ENCODE measurements around the gene RBM5. TPM values are rescaled to one million over a fixed set of nuclear protein-coding genes. Genes with fewer than 3 reads are reported as not detected.

Gene RBM5
- total and polyA plus RNA-seq, 2 donors (not counting 1 experiment from before 2014, with no cell fraction given): 113 to 174 TPM

GRCh38 chr3:50100386-50100785 lies 11.7 kb downstream of the RBM5 start:
- no peak overlapping the region for H3K9ac ChIP-seq (ENCODE audit: insufficient read depth, low read length)
- no peaks in the 10 kb centered on the region for H4K20me1 ChIP-seq (ENCODE audit: control insufficient read depth, extremely low read depth, insufficient read depth, low read length)
- DNase-seq (ENCODE audit: low read depth in 2 of 2): no peak
- H2AFZ ChIP-seq (ENCODE audit: low read length): no peak overlapping the region
- H3K9me3 ChIP-seq (ENCODE audit: control insufficient read depth, insufficient read depth, low read depth, low read length): no peaks in the 10 kb centered on the region
- H3K4me3 ChIP-seq (replicated peaks in 1 of 4; ENCODE audit: control extremely low read depth in 1 of 4, insufficient read depth in 1 of 4, low read depth in 3 of 4, low read length in 4 of 4): no peak overlapping the region
- peaks cover 2% of the 10 kb centered on the region for H3K4me1 ChIP-seq (ENCODE audit: control insufficient read depth, extremely low read depth, insufficient read depth, low read length)
- H3K4me2 ChIP-seq (ENCODE audit: extremely low read depth, insufficient read depth, low read length): no peak overlapping the region
- H3K36me3 ChIP-seq (ENCODE audit: control insufficient read depth, insufficient read depth, low read length): peaks cover 22% of the 10 kb centered on the region
- peaks cover 17% of the 10 kb centered on the region for H3K79me2 ChIP-seq (ENCODE audit: control insufficient read depth, insufficient read depth, low read length)
- H3K27me3 ChIP-seq (ENCODE audit: control insufficient read depth, insufficient read depth, low read length): no peaks in the 10 kb centered on the region
- H3K27ac ChIP-seq (ENCODE audit: insufficient read depth, low read length): no peak overlapping the region
- no peak for TF ChIP-seq CTCF (conservative IDR thresholded peaks at IDR 0.05 in 1 of 2, IDR thresholded peaks at IDR 0.05 in 1 of 2; ENCODE audit: low read depth in 1 of 2, low read length in 2 of 2)
- TF ChIP-seq EZH2 (IDR thresholded peaks at IDR 0.05; ENCODE audit: low read length, missing control alignments): no peak

GRCh38 chr3:50100956-50101845 lies 12.5 kb downstream of the RBM5 start:
- H3K4me3 ChIP-seq (replicated peaks in 1 of 4; ENCODE audit: control extremely low read depth in 1 of 4, insufficient read depth in 1 of 4, low read depth in 3 of 4, low read length in 4 of 4): no peak overlapping the region
- no peak overlapping the region for H3K9ac ChIP-seq (ENCODE audit: insufficient read depth, low read length)
- H3K4me1 ChIP-seq (ENCODE audit: control insufficient read depth, extremely low read depth, insufficient read depth, low read length): peaks cover 2% of the 10 kb centered on the region
- no peak overlapping the region for H2AFZ ChIP-seq (ENCODE audit: low read length)
- H3K27me3 ChIP-seq (ENCODE audit: control insufficient read depth, insufficient read depth, low read length): no peaks in the 10 kb centered on the region
- peaks cover 13% of the 10 kb centered on the region for H3K79me2 ChIP-seq (ENCODE audit: control insufficient read depth, insufficient read depth, low read length)
- H3K9me3 ChIP-seq (ENCODE audit: control insufficient read depth, insufficient read depth, low read depth, low read length): no peaks in the 10 kb centered on the region
- H3K27ac ChIP-seq (ENCODE audit: insufficient read depth, low read length): no peak overlapping the region
- TF ChIP-seq CTCF (conservative IDR thresholded peaks at IDR 0.05 in 1 of 2, IDR thresholded peaks at IDR 0.05 in 1 of 2; ENCODE audit: low read depth in 1 of 2, low read length in 2 of 2) (no peak), EZH2 (IDR thresholded peaks at IDR 0.05; ENCODE audit: low read length, missing control alignments) (no peak)
- no peaks in the 10 kb centered on the region for H4K20me1 ChIP-seq (ENCODE audit: control insufficient read depth, extremely low read depth, insufficient read depth, low read length)
- peak in 1 of 2 donors; percentile 74 for DNase-seq (ENCODE audit: low read depth in 2 of 2)
- H3K4me2 ChIP-seq (ENCODE audit: extremely low read depth, insufficient read depth, low read length): no peak overlapping the region
- H3K36me3 ChIP-seq (ENCODE audit: control insufficient read depth, insufficient read depth, low read length): peaks cover 20% of the 10 kb centered on the region

- Histone ChIP-seq H3K4me2 (ENCODE audit: extremely low read depth, insufficient read depth, low read length) (no peak overlapping the region), H3K4me3 (replicated peaks in 1 of 4; ENCODE audit: control extremely low read depth in 1 of 4, insufficient read depth in 1 of 4, low read depth in 3 of 4, low read length in 4 of 4) (no peak overlapping the region), H4K20me1 (ENCODE audit: control insufficient read depth, extremely low read depth, insufficient read depth, low read length) (no peaks in the 10 kb centered on the region), H3K9me3 (ENCODE audit: control insufficient read depth, insufficient read depth, low read depth, low read length) (no peaks in the 10 kb centered on the region), H3K27ac (ENCODE audit: insufficient read depth, low read length) (no peak overlapping the region), H3K4me1 (ENCODE audit: control insufficient read depth, extremely low read depth, insufficient read depth, low read length) (peaks cover 2% of the 10 kb centered on the region), H2AFZ (ENCODE audit: low read length) (no peak overlapping the region), H3K36me3 (ENCODE audit: control insufficient read depth, insufficient read depth, low read length) (peaks cover 18% of the 10 kb centered on the region), H3K79me2 (ENCODE audit: control insufficient read depth, insufficient read depth, low read length) (peaks cover 2% of the 10 kb centered on the region), H3K27me3 (ENCODE audit: control insufficient read depth, insufficient read depth, low read length) (no peaks in the 10 kb centered on the region), H3K9ac (ENCODE audit: insufficient read depth, low read length) (no peak overlapping the region)
- TF ChIP-seq CTCF (conservative IDR thresholded peaks at IDR 0.05 in 1 of 2, IDR thresholded peaks at IDR 0.05 in 1 of 2; ENCODE audit: low read depth in 1 of 2, low read length in 2 of 2) (no peak), EZH2 (IDR thresholded peaks at IDR 0.05; ENCODE audit: low read length, missing control alignments) (no peak)
- no peak for DNase-seq (ENCODE audit: low read depth in 2 of 2)
These were observed 13.8 kb downstream of the RBM5 start for GRCh38 chr3:50102558-50102957.

Data from fibroblast of lung (primary cell).